ENCODE measurements around the gene ATP6V1B1.
"Not testable (repeated sequence)": the region's sequence is repeated elsewhere in the genome, so short reads cannot be mapped to it uniquely, and the experiment has no call there.

ATP6V1B1 gene

GRCh38 chr2:71006323-71006722, 70.6 kb downstream of the ATP6V1B1 start:
- no peak for DNase-seq (ENCODE audit: low read depth in 2 of 2)

GRCh38 chr2:71006955-71007799, 71.5 kb downstream of the ATP6V1B1 start:
- no peak for DNase-seq (ENCODE audit: low read depth in 2 of 2)

GRCh38 chr2:71008342-71008741, 72.6 kb downstream of the ATP6V1B1 start:
- no peak for DNase-seq (ENCODE audit: low read depth in 2 of 2)

GRCh38 chr2:71011786-71012185, 76.1 kb downstream of the ATP6V1B1 start:
- DNase-seq (ENCODE audit: low read depth in 2 of 2) = not testable (repeated sequence)

Data from stimulated activated CD8-positive, alpha-beta memory T cell treated with anti-CD3 and anti-CD28 coated beads, Interleukin-7, amount 100 ng/mL, for 4 hours (primary cell).